ENCODE results near the gene AFG3L2. TPM values are rescaled to one million over a fixed set of nuclear protein-coding genes. Genes with fewer than 3 reads are reported as not detected.

Gene AFG3L2
- total and polyA plus RNA-seq, 3 donors from 2014 or later = 47.6 to 63.6 (median 57.4) TPM

- Histone ChIP-seq H3K27ac (no peak overlapping the region), H3K4me1 (peaks cover 13% of the 10 kb centered on the region), H3K27me3 (no peaks in the 10 kb centered on the region), H3K36me3 (ENCODE audit: low read depth, missing control alignments) (no peaks in the 10 kb centered on the region), H3K9me3 (no peaks in the 10 kb centered on the region), H3K4me3 (no peak overlapping the region)
- no peak for DNase-seq
- TF ChIP-seq CTCF (IDR thresholded peaks at IDR 0.05) (no peak), POLR2A (IDR thresholded peaks at IDR 0.05) (no peak)
- intact Hi-C loops (cut with DNase I; ENCODE audit: low total_unique reads) = no loop called here
- WGBS, 2 donors = 69 to 78% methylated on average over 6 of the region's 6 CpGs
Observed at GRCh38 chr18:12317664-12318333, 59.2 kb downstream of the AFG3L2 start.

GRCh38 chr18:12315911-12316310, 61.1 kb downstream of the AFG3L2 start:
- Histone ChIP-seq H3K36me3 (ENCODE audit: low read depth, missing control alignments) (no peaks in the 10 kb centered on the region), H3K4me1 (peaks cover 13% of the 10 kb centered on the region), H3K9me3 (no peaks in the 10 kb centered on the region), H3K4me3 (no peak overlapping the region), H3K27ac (no peak overlapping the region), H3K27me3 (no peaks in the 10 kb centered on the region)
- intact Hi-C loops (cut with DNase I; ENCODE audit: low total_unique reads) = no loop called here
- WGBS, 2 donors = 59 to 68% methylated on average over 5 of the region's 5 CpGs
- TF ChIP-seq POLR2A (IDR thresholded peaks at IDR 0.05) (no peak), CTCF (IDR thresholded peaks at IDR 0.05) (no peak)
- no peak for DNase-seq

- H3K36me3 ChIP-seq (ENCODE audit: low read depth, missing control alignments) = no peaks in the 10 kb centered on the region
- intact Hi-C loops (cut with DNase I; ENCODE audit: low total_unique reads) = no loop called here
- H3K27ac ChIP-seq = no peak overlapping the region
- H3K4me3 ChIP-seq = no peak overlapping the region
- H3K9me3 ChIP-seq = no peaks in the 10 kb centered on the region
- TF ChIP-seq POLR2A (IDR thresholded peaks at IDR 0.05) (no peak), CTCF (IDR thresholded peaks at IDR 0.05) (no peak)
- H3K4me1 ChIP-seq = peaks cover 13% of the 10 kb centered on the region
- DNase-seq = no peak
- no peaks in the 10 kb centered on the region for H3K27me3 ChIP-seq
- WGBS, 2 donors = 47 to 63% methylated on average over 10 of the region's 10 CpGs
Observed at GRCh38 chr18:12315490-12315889, 61.5 kb downstream of the AFG3L2 start.

- Histone ChIP-seq H3K27me3 (no peaks in the 10 kb centered on the region), H3K4me1 (peaks cover 13% of the 10 kb centered on the region), H3K4me3 (no peak overlapping the region), H3K27ac (no peak overlapping the region), H3K36me3 (ENCODE audit: low read depth, missing control alignments) (no peaks in the 10 kb centered on the region), H3K9me3 (no peaks in the 10 kb centered on the region)
- 84 to 86% methylated on average over 1 of the region's 1 CpG for WGBS, 2 donors
- intact Hi-C loops (cut with DNase I; ENCODE audit: low total_unique reads) = no loop called here
- DNase-seq = no peak
- TF ChIP-seq POLR2A (IDR thresholded peaks at IDR 0.05) = no peak
- no peak for TF ChIP-seq CTCF (IDR thresholded peaks at IDR 0.05)
Observed at GRCh38 chr18:12314591-12315305, 62.3 kb downstream of the AFG3L2 start.
